Activated CD4-positive, alpha-beta memory T cell treated with anti-CD3 and anti-CD28 coated beads for 36 hours (primary cell): ENCODE results near the gene LPXN. TPM values are rescaled to one million over a fixed set of nuclear protein-coding genes. Genes with fewer than 3 reads are reported as not detected.
"Not testable (repeated sequence)": the region's sequence is repeated elsewhere in the genome, so short reads cannot be mapped to it uniquely, and the experiment has no call there.

Experiments
- CTCF ChIA-PET: fragments of 350-600 bp; sonication (Branson Sonifier 250); formaldehyde crosslinking; loops from one replicate; lab custom pipeline; 2021; ENCODE audit warnings: antibody characterized with exemption, inconsistent platforms; lab: Charles Lee
- POLR2A ChIA-PET: fragments of 350-600 bp; sonication (Branson Sonifier 250); formaldehyde crosslinking; loops from one replicate; lab custom pipeline; 2021; ENCODE audit warnings: antibody characterized with exemption; lab: Charles Lee
- DNase-seq: peaks from one replicate; pipeline ENCODE4 v3.0.0-alpha.2; 2020
- H3K27ac Mint-ChIP-seq: one replicate; pipeline ENCODE4 v1.8.0; 2021; ENCODE audit warnings: mixed read lengths
- H3K27me3 Mint-ChIP-seq: one replicate; pipeline ENCODE4 v1.8.0; 2021; ENCODE audit warnings: mixed read lengths
- H3K36me3 Mint-ChIP-seq: one replicate; pipeline ENCODE4 v1.8.0; 2021; ENCODE audit warnings: mixed read lengths
- H3K4me1 Mint-ChIP-seq: one replicate; pipeline ENCODE4 v1.8.0; 2021; ENCODE audit warnings: low read depth, mixed read lengths
- H3K4me3 Mint-ChIP-seq: one replicate; pipeline ENCODE4 v1.8.0; 2021; ENCODE audit warnings: mild to moderate bottlenecking, mixed read lengths
- H3K9me3 Mint-ChIP-seq: one replicate; pipeline ENCODE4 v1.8.0; 2021; ENCODE audit warnings: mixed read lengths
- intact Hi-C: fragments of 100-400 bp; cut with micrococcal nuclease; formaldehyde crosslinking; loops from one replicate; pipeline ENCODE4 v1.15.1; 2023
- total RNA-seq, 2 experiments: library from RNA; stranded (reverse); gene quantifications; one replicate each; pipeline ENCODE4 v1.2.3, GENCODE V29; 2021

Gene LPXN
- total RNA-seq, 2 experiments from 2014 or later, result 108 TPM

GRCh38 chr11:58578635-58579191 lies 3.1 kb upstream of the LPXN start, which contains the start of gene ZFP91:
Gene ZFP91, plus strand, starts transcription at chr11:58579063. Its CDS starts 219 bp downstream, at chr11:58579282.
- H3K4me1 Mint-ChIP-seq, result peaks cover 42% of the 10 kb centered on the region
- H3K36me3 Mint-ChIP-seq, result peaks cover 35% of the 10 kb centered on the region
- intact Hi-C loops, result loop anchor here (1.0 to 5.0 kb wide), 17 partner anchors 42 to 1251 kb away; partner anchors contain the start of genes CLP1, FAM111A, MED19 and OSBP
- no peaks in the 10 kb centered on the region for H3K27me3 Mint-ChIP-seq
- DNase-seq, result peak; percentile 98
- peak within 1 kb of the TSS; percentile 87 for H3K4me3 Mint-ChIP-seq
- ChIA-PET CTCF (interaction anchor here (2.3 to 3.3 kb wide), 2 partner anchors 11 kb away, joined by 12 to 28 read pairs; no protein-coding TSS in a partner anchor), POLR2A (interaction anchor here (0.7 to 3.6 kb wide), 7 partner anchors 11 to 837 kb away, joined by 4 to 20 read pairs (median 8); partner anchors contain the start of gene SELENOH)
- H3K27ac Mint-ChIP-seq, result peak within 1 kb of the TSS; percentile 100
- H3K9me3 Mint-ChIP-seq, result no peaks in the 10 kb centered on the region

GRCh38 chr11:58578136-58578634 lies 2.5 kb upstream of the LPXN start:
- Mint-ChIP-seq H3K9me3 (no peaks in the 10 kb centered on the region), H3K27me3 (no peaks in the 10 kb centered on the region), H3K4me3 (peak overlapping the region; percentile 87), H3K27ac (peak overlapping the region; percentile 100), H3K36me3 (peaks cover 37% of the 10 kb centered on the region), H3K4me1 (peaks cover 43% of the 10 kb centered on the region)
- ChIA-PET POLR2A (interaction anchor here (0.7 to 3.6 kb wide), 7 partner anchors 10 to 837 kb away, joined by 4 to 20 read pairs (median 8); partner anchors contain the start of genes FAM111B and SELENOH), CTCF (interaction anchor here (0.8 to 3.3 kb wide), 5 partner anchors 10 to 54 kb away, joined by 3 to 28 read pairs (median 14); no protein-coding TSS in a partner anchor)
- DNase-seq, result peak; percentile 95
- intact Hi-C loops, result loop anchor here (1.0 to 5.0 kb wide), 16 partner anchors 43 to 1251 kb away; partner anchors contain the start of genes CLP1, FAM111A, MED19 and OSBP

GRCh38 chr11:58577555-58578135 lies 2.0 kb upstream of the LPXN start:
- H3K27ac Mint-ChIP-seq, result peak overlapping the region; percentile 100
- H3K36me3 Mint-ChIP-seq, result peaks cover 37% of the 10 kb centered on the region
- H3K9me3 Mint-ChIP-seq, result no peaks in the 10 kb centered on the region
- POLR2A ChIA-PET, result interaction anchor here (0.7 to 3.6 kb wide), 7 partner anchors 10 to 836 kb away, joined by 4 to 20 read pairs (median 8); partner anchors contain the start of genes FAM111B and SELENOH
- peak; percentile 88 for DNase-seq
- peak overlapping the region; percentile 87 for H3K4me3 Mint-ChIP-seq
- CTCF ChIA-PET, result interaction anchor here (0.8 to 3.3 kb wide), 11 partner anchors 9 to 97 kb away, joined by 3 to 28 read pairs (median 5); no protein-coding TSS in a partner anchor
- no peaks in the 10 kb centered on the region for H3K27me3 Mint-ChIP-seq
- peaks cover 41% of the 10 kb centered on the region for H3K4me1 Mint-ChIP-seq
- intact Hi-C loops, result loop anchor here (1.0 to 5.0 kb wide), 19 partner anchors 43 to 1250 kb away; partner anchors contain the start of genes CLP1, FAM111A, MED19 and OSBP

- intact Hi-C loops, result loop anchor here (1.0 to 5.0 kb wide), 7 partner anchors 53 to 1250 kb away; partner anchors contain the start of gene OSBP
- DNase-seq, result no peak
- peaks cover 37% of the 10 kb centered on the region for H3K36me3 Mint-ChIP-seq
- ChIA-PET POLR2A (interaction anchor here (0.6 to 3.6 kb wide), 10 partner anchors 9 to 938 kb away, joined by 3 to 20 read pairs (median 6); partner anchors contain the start of genes FAM111B and SELENOH), CTCF (interaction anchor here (0.6 to 3.3 kb wide), 20 partner anchors 9 to 835 kb away, joined by 3 to 28 read pairs (median 4); partner anchors contain the start of genes FAM111A and SELENOH)
- H3K27me3 Mint-ChIP-seq, result no peaks in the 10 kb centered on the region
- peaks cover 38% of the 10 kb centered on the region for H3K4me1 Mint-ChIP-seq
- peak overlapping the region; percentile 87 for H3K4me3 Mint-ChIP-seq
- no peaks in the 10 kb centered on the region for H3K9me3 Mint-ChIP-seq
- peak overlapping the region; percentile 100 for H3K27ac Mint-ChIP-seq
Observed at GRCh38 chr11:58576887-58577471, 1.3 kb upstream of the LPXN start.

- no peaks in the 10 kb centered on the region for H3K27me3 Mint-ChIP-seq
- peaks cover 34% of the 10 kb centered on the region for H3K4me1 Mint-ChIP-seq
- ChIA-PET CTCF (interaction anchor here (1.0 to 2.5 kb wide), 5 partner anchors 15 to 102 kb away, joined by 3 to 21 read pairs (median 3); no protein-coding TSS in a partner anchor), POLR2A (interaction anchor here (1.6 to 3.6 kb wide), 2 partner anchors 23 to 49 kb away, joined by 4 to 20 read pairs; no protein-coding TSS in a partner anchor)
- H3K9me3 Mint-ChIP-seq, result no peaks in the 10 kb centered on the region
- H3K36me3 Mint-ChIP-seq, result peaks cover 35% of the 10 kb centered on the region
- H3K4me3 Mint-ChIP-seq, result peak overlapping the region; percentile 87
- H3K27ac Mint-ChIP-seq, result peak overlapping the region; percentile 100
- no peak for DNase-seq
- intact Hi-C loops, result loop anchor here (5.0 kb wide), 4 partner anchors 152 to 1248 kb away; partner anchors contain the start of gene OSBP
Observed at GRCh38 chr11:58574881-58575280, 775 bp downstream of the LPXN start.

- Mint-ChIP-seq H3K27ac (peak overlapping the region; percentile 100), H3K4me1 (peaks cover 46% of the 10 kb centered on the region), H3K36me3 (peaks cover 39% of the 10 kb centered on the region), H3K9me3 (no peaks in the 10 kb centered on the region), H3K27me3 (no peaks in the 10 kb centered on the region), H3K4me3 (peak overlapping the region; percentile 87)
- POLR2A ChIA-PET, result interaction anchor here (1.0 to 1.6 kb wide), 2 partner anchors 24 to 48 kb away, joined by 4 to 6 read pairs; no protein-coding TSS in a partner anchor
- intact Hi-C loops, result loop anchor here (1.0 kb wide), 2 partner anchors 48 to 202 kb away; no protein-coding TSS in a partner anchor
- peak; percentile 82 for DNase-seq
- CTCF ChIA-PET, result interaction anchor here (0.5 to 2.5 kb wide), 8 partner anchors 10 to 570 kb away, joined by 3 to 21 read pairs (median 4); no protein-coding TSS in a partner anchor
Observed at GRCh38 chr11:58573451-58574104, 2.1 kb downstream of the LPXN start.

- Mint-ChIP-seq H3K36me3 (peaks cover 39% of the 10 kb centered on the region), H3K27ac (peak overlapping the region; percentile 100), H3K4me1 (peaks cover 52% of the 10 kb centered on the region), H3K4me3 (peak overlapping the region; percentile 87)
- ChIA-PET CTCF (interaction anchor here (0.5 to 2.5 kb wide), 8 partner anchors 11 to 571 kb away, joined by 3 to 21 read pairs (median 4); no protein-coding TSS in a partner anchor), POLR2A (interaction anchor here (1.0 kb wide), 1 partner anchor 25 kb away, joined by 6 read pairs; no protein-coding TSS in a partner anchor)
- H3K27me3 Mint-ChIP-seq, H3K9me3 Mint-ChIP-seq, DNase-seq: not testable (repeated sequence)
- intact Hi-C loops, result loop anchor here (1.0 kb wide), 2 partner anchors 48 to 202 kb away; no protein-coding TSS in a partner anchor
Observed at GRCh38 chr11:58572906-58573305, 2.8 kb downstream of the LPXN start.

- H3K36me3 Mint-ChIP-seq, result peaks cover 39% of the 10 kb centered on the region
- CTCF ChIA-PET, result interaction anchor here (0.6 to 3.8 kb wide), 41 partner anchors 9 to 927 kb away, joined by 3 to 81 read pairs (median 5); partner anchors contain the start of genes LPXN and ZFP91
- H3K27me3 Mint-ChIP-seq, result no peaks in the 10 kb centered on the region
- DNase-seq, result peak; percentile 84
- H3K4me3 Mint-ChIP-seq, result no peak overlapping the region
- peak overlapping the region; percentile 71 for H3K27ac Mint-ChIP-seq
- intact Hi-C loops, result loop anchor here (1.0 kb wide), 1 partner anchor 30 kb away; no protein-coding TSS in a partner anchor
- POLR2A ChIA-PET, result interaction anchor here (1.6 to 2.9 kb wide), 2 partner anchors 10 to 12 kb away, joined by 5 to 13 read pairs; no protein-coding TSS in a partner anchor
- H3K4me1 Mint-ChIP-seq, result peaks cover 60% of the 10 kb centered on the region
- H3K9me3 Mint-ChIP-seq, result no peaks in the 10 kb centered on the region
Observed at GRCh38 chr11:58567889-58568512, 7.7 kb downstream of the LPXN start.

- DNase-seq, result no peak
- Mint-ChIP-seq H3K36me3 (peaks cover 35% of the 10 kb centered on the region), H3K9me3 (no peaks in the 10 kb centered on the region), H3K27me3 (no peaks in the 10 kb centered on the region), H3K4me1 (peaks cover 62% of the 10 kb centered on the region), H3K27ac (no peak overlapping the region), H3K4me3 (no peak overlapping the region)
- ChIA-PET POLR2A (interaction anchor here (0.7 to 0.8 kb wide), 2 partner anchors 14 to 15 kb away, joined by 4 read pairs; partner anchors contain the start of gene ZFP91), CTCF (interaction anchor here (1.7 kb wide), 1 partner anchor 65 kb away, joined by 5 read pairs; no protein-coding TSS in a partner anchor)
- intact Hi-C loops, result no loop called here
Observed at GRCh38 chr11:58564231-58564630, 11.4 kb downstream of the LPXN start.
